Hepatocyte (in vitro differentiated cells): ENCODE results near the gene SUMF2.

Experiments
- EZH2phosphoT487 ChIP-seq: fragments of 200-600 bp; sonication (generic); IDR thresholded peaks from one replicate; pipeline ENCODE4 v1.6.1; 2018; ENCODE audit warnings: antibody characterized with exemption, mild to moderate bottlenecking, low read depth, moderate library complexity; ENCODE audit not compliant: unreplicated experiment, severe bottlenecking
- TF ChIP-seq, protein P1 (sequence below): fragments of 200-600 bp; sonication (generic); IDR thresholded peaks from 2 replicates; pipeline ENCODE4 v1.5.1; 2016; ENCODE audit warnings: antibody characterized with exemption, mild to moderate bottlenecking; ENCODE audit not compliant: poor library complexity

DNA sequence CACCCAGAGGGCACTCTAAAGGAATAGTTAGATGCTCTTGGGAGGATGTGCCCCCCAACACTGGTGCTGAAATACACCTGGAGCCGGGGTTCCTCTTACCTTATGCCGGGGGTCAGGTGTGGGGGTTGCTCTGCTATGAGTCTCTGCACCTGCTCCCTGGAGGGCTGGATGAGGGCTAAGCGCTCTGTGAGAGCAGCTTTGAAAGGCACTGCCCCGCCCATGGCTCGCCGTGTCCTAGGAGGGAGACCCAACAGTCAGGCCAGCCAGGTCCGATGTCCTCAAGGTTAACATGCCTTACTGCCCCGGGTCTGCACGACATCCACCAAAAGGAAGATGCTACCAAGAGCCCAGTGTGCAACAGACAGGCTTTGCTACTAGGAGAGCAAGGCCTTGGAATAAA lies 44.6 kb upstream of the SUMF2 start:
- TF ChIP-seq EZH2phosphoT487: no peak
- TF ChIP-seq, protein P1, sequence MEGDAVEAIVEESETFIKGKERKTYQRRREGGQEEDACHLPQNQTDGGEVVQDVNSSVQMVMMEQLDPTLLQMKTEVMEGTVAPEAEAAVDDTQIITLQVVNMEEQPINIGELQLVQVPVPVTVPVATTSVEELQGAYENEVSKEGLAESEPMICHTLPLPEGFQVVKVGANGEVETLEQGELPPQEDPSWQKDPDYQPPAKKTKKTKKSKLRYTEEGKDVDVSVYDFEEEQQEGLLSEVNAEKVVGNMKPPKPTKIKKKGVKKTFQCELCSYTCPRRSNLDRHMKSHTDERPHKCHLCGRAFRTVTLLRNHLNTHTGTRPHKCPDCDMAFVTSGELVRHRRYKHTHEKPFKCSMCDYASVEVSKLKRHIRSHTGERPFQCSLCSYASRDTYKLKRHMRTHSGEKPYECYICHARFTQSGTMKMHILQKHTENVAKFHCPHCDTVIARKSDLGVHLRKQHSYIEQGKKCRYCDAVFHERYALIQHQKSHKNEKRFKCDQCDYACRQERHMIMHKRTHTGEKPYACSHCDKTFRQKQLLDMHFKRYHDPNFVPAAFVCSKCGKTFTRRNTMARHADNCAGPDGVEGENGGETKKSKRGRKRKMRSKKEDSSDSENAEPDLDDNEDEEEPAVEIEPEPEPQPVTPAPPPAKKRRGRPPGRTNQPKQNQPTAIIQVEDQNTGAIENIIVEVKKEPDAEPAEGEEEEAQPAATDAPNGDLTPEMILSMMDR: no peak
